ENCODE results near the gene BAK1.
A peak's percentile ranks its signal among the peaks of the same experiment; 100 is the strongest.

The BAK1 gene

GRCh38 chr6:33620158-33620855 lies 40.2 kb upstream of the BAK1 start:
- peaks cover 0 to 2% of the 10 kb centered on the region in 2 donors for H3K36me3 ChIP-seq (ENCODE audit: control insufficient read depth in 2 of 2, insufficient read depth in 2 of 2, low read length in 2 of 2)
- peak overlapping the region; percentile 81 to 84 for H3K4me3 ChIP-seq (ENCODE audit: low read length in 2 of 2)
- peak overlapping the region; percentile 81 to 85 for H3K9ac ChIP-seq (ENCODE audit: low read depth in 1 of 2, low read length in 2 of 2)
- H3K27ac ChIP-seq (ENCODE audit: low read depth in 2 of 2, low read length in 2 of 2) = peak overlapping the region; percentile 97 to 99
- no peaks in the 10 kb centered on the region for H3K9me3 ChIP-seq (ENCODE audit: control insufficient read depth in 2 of 2, low read length in 2 of 2)
- H3K27me3 ChIP-seq (ENCODE audit: control insufficient read depth in 2 of 2, insufficient read depth in 2 of 2, low read length in 2 of 2) = no peaks in the 10 kb centered on the region
- H3K4me1 ChIP-seq (ENCODE audit: control insufficient read depth in 2 of 2, insufficient read depth in 2 of 2, low read length in 2 of 2) = peaks cover 44 to 47% of the 10 kb centered on the region in 2 donors

GRCh38 chr6:33619166-33619840 lies 39.2 kb upstream of the BAK1 start:
- Histone ChIP-seq H3K36me3 (ENCODE audit: control insufficient read depth in 2 of 2, insufficient read depth in 2 of 2, low read length in 2 of 2) (no peaks in the 10 kb centered on the region), H3K27ac (ENCODE audit: low read depth in 2 of 2, low read length in 2 of 2) (peak overlapping the region; percentile 97 to 99), H3K4me3 (ENCODE audit: low read length in 2 of 2) (peak overlapping the region; percentile 81 to 84), H3K27me3 (ENCODE audit: control insufficient read depth in 2 of 2, insufficient read depth in 2 of 2, low read length in 2 of 2) (no peaks in the 10 kb centered on the region), H3K9ac (ENCODE audit: low read depth in 1 of 2, low read length in 2 of 2) (peak overlapping the region in 1 of 2 donors; percentile 85), H3K4me1 (ENCODE audit: control insufficient read depth in 2 of 2, insufficient read depth in 2 of 2, low read length in 2 of 2) (peaks cover 36 to 39% of the 10 kb centered on the region in 2 donors), H3K9me3 (ENCODE audit: control insufficient read depth in 2 of 2, low read length in 2 of 2) (no peaks in the 10 kb centered on the region)

GRCh38 chr6:33616913-33617312 lies 36.8 kb upstream of the BAK1 start:
- no peak overlapping the region for H3K27ac ChIP-seq (ENCODE audit: low read depth in 2 of 2, low read length in 2 of 2)
- no peaks in the 10 kb centered on the region for H3K27me3 ChIP-seq (ENCODE audit: control insufficient read depth in 2 of 2, insufficient read depth in 2 of 2, low read length in 2 of 2)
- H3K4me1 ChIP-seq (ENCODE audit: control insufficient read depth in 2 of 2, insufficient read depth in 2 of 2, low read length in 2 of 2) = peaks cover 17 to 20% of the 10 kb centered on the region in 2 donors
- no peaks in the 10 kb centered on the region for H3K36me3 ChIP-seq (ENCODE audit: control insufficient read depth in 2 of 2, insufficient read depth in 2 of 2, low read length in 2 of 2)
- no peak overlapping the region for H3K4me3 ChIP-seq (ENCODE audit: low read length in 2 of 2)
- no peaks in the 10 kb centered on the region for H3K9me3 ChIP-seq (ENCODE audit: control insufficient read depth in 2 of 2, low read length in 2 of 2)
- no peak overlapping the region for H3K9ac ChIP-seq (ENCODE audit: low read depth in 1 of 2, low read length in 2 of 2)

- peaks cover 16 to 26% of the 10 kb centered on the region in 2 donors for H3K4me1 ChIP-seq (ENCODE audit: control insufficient read depth in 2 of 2, insufficient read depth in 2 of 2, low read length in 2 of 2)
- no peaks in the 10 kb centered on the region for H3K9me3 ChIP-seq (ENCODE audit: control insufficient read depth in 2 of 2, low read length in 2 of 2)
- H3K36me3 ChIP-seq (ENCODE audit: control insufficient read depth in 2 of 2, insufficient read depth in 2 of 2, low read length in 2 of 2) = no peaks in the 10 kb centered on the region
- H3K27ac ChIP-seq (ENCODE audit: low read depth in 2 of 2, low read length in 2 of 2) = no peak overlapping the region
- H3K27me3 ChIP-seq (ENCODE audit: control insufficient read depth in 2 of 2, insufficient read depth in 2 of 2, low read length in 2 of 2) = no peaks in the 10 kb centered on the region
- no peak overlapping the region for H3K4me3 ChIP-seq (ENCODE audit: low read length in 2 of 2)
- no peak overlapping the region for H3K9ac ChIP-seq (ENCODE audit: low read depth in 1 of 2, low read length in 2 of 2)
These were observed 36.0 kb upstream of the BAK1 start for GRCh38 chr6:33616113-33616512.

GRCh38 chr6:33613795-33614168 lies 33.7 kb upstream of the BAK1 start:
- Histone ChIP-seq H3K9me3 (ENCODE audit: control insufficient read depth in 2 of 2, low read length in 2 of 2) (no peaks in the 10 kb centered on the region), H3K4me1 (ENCODE audit: control insufficient read depth in 2 of 2, insufficient read depth in 2 of 2, low read length in 2 of 2) (peaks cover 1 to 17% of the 10 kb centered on the region in 2 donors), H3K27ac (ENCODE audit: low read depth in 2 of 2, low read length in 2 of 2) (peak overlapping the region in 1 of 2 donors; percentile 47)

GRCh38 chr6:33613146-33613794 lies 33.2 kb upstream of the BAK1 start:
- no peaks in the 10 kb centered on the region for H3K9me3 ChIP-seq (ENCODE audit: control insufficient read depth in 2 of 2, low read length in 2 of 2)
- no peaks in the 10 kb centered on the region for H3K27me3 ChIP-seq (ENCODE audit: control insufficient read depth in 2 of 2, insufficient read depth in 2 of 2, low read length in 2 of 2)
- H3K27ac ChIP-seq (ENCODE audit: low read depth in 2 of 2, low read length in 2 of 2) = no peak overlapping the region
- H3K9ac ChIP-seq (ENCODE audit: low read depth in 1 of 2, low read length in 2 of 2) = no peak overlapping the region
- no peak overlapping the region for H3K4me3 ChIP-seq (ENCODE audit: low read length in 2 of 2)
- H3K4me1 ChIP-seq (ENCODE audit: control insufficient read depth in 2 of 2, insufficient read depth in 2 of 2, low read length in 2 of 2) = peaks cover 0 to 16% of the 10 kb centered on the region in 2 donors
- H3K36me3 ChIP-seq (ENCODE audit: control insufficient read depth in 2 of 2, insufficient read depth in 2 of 2, low read length in 2 of 2) = no peaks in the 10 kb centered on the region

More at GRCh38 chr6:33613795-33614168, 33.7 kb upstream of the BAK1 start:
- no peaks in the 10 kb centered on the region for H3K36me3 ChIP-seq (ENCODE audit: control insufficient read depth in 2 of 2, insufficient read depth in 2 of 2, low read length in 2 of 2)
- H3K4me3 ChIP-seq (ENCODE audit: low read length in 2 of 2) = no peak overlapping the region
- H3K27me3 ChIP-seq (ENCODE audit: control insufficient read depth in 2 of 2, insufficient read depth in 2 of 2, low read length in 2 of 2) = no peaks in the 10 kb centered on the region
- H3K9ac ChIP-seq (ENCODE audit: low read depth in 1 of 2, low read length in 2 of 2) = peak overlapping the region; percentile 10 to 41

GRCh38 chr6:33610779-33611732 lies 31.0 kb upstream of the BAK1 start:
- no peaks in the 10 kb centered on the region for H3K27me3 ChIP-seq (ENCODE audit: control insufficient read depth in 2 of 2, insufficient read depth in 2 of 2, low read length in 2 of 2)
- no peak overlapping the region for H3K4me3 ChIP-seq (ENCODE audit: low read length in 2 of 2)
- no peaks in the 10 kb centered on the region for H3K36me3 ChIP-seq (ENCODE audit: control insufficient read depth in 2 of 2, insufficient read depth in 2 of 2, low read length in 2 of 2)
- peak overlapping the region; percentile 32 to 71 for H3K27ac ChIP-seq (ENCODE audit: low read depth in 2 of 2, low read length in 2 of 2)
- H3K9me3 ChIP-seq (ENCODE audit: control insufficient read depth in 2 of 2, low read length in 2 of 2) = no peaks in the 10 kb centered on the region
- H3K4me1 ChIP-seq (ENCODE audit: control insufficient read depth in 2 of 2, insufficient read depth in 2 of 2, low read length in 2 of 2) = peaks cover 2 to 21% of the 10 kb centered on the region in 2 donors
- peak overlapping the region in 1 of 2 donors; percentile 19 for H3K9ac ChIP-seq (ENCODE audit: low read depth in 1 of 2, low read length in 2 of 2)

- Histone ChIP-seq H3K4me3 (ENCODE audit: low read length in 2 of 2) (no peak overlapping the region), H3K36me3 (ENCODE audit: control insufficient read depth in 2 of 2, insufficient read depth in 2 of 2, low read length in 2 of 2) (no peaks in the 10 kb centered on the region), H3K9me3 (ENCODE audit: control insufficient read depth in 2 of 2, low read length in 2 of 2) (no peaks in the 10 kb centered on the region), H3K9ac (ENCODE audit: low read depth in 1 of 2, low read length in 2 of 2) (no peak overlapping the region), H3K27ac (ENCODE audit: low read depth in 2 of 2, low read length in 2 of 2) (peak overlapping the region; percentile 16 to 18), H3K4me1 (ENCODE audit: control insufficient read depth in 2 of 2, insufficient read depth in 2 of 2, low read length in 2 of 2) (peaks cover 2 to 21% of the 10 kb centered on the region in 2 donors), H3K27me3 (ENCODE audit: control insufficient read depth in 2 of 2, insufficient read depth in 2 of 2, low read length in 2 of 2) (no peaks in the 10 kb centered on the region)
These were observed 30.0 kb upstream of the BAK1 start for GRCh38 chr6:33610067-33610466.

- Histone ChIP-seq H3K36me3 (ENCODE audit: control insufficient read depth in 2 of 2, insufficient read depth in 2 of 2, low read length in 2 of 2) (no peaks in the 10 kb centered on the region), H3K4me1 (ENCODE audit: control insufficient read depth in 2 of 2, insufficient read depth in 2 of 2, low read length in 2 of 2) (peaks cover 2 to 21% of the 10 kb centered on the region in 2 donors)
These were observed 29.5 kb upstream of the BAK1 start for GRCh38 chr6:33609528-33609927.

More at GRCh38 chr6:33609528-33609927, 29.5 kb upstream of the BAK1 start:
- peak overlapping the region; percentile 16 to 18 for H3K27ac ChIP-seq (ENCODE audit: low read depth in 2 of 2, low read length in 2 of 2)
- H3K27me3 ChIP-seq (ENCODE audit: control insufficient read depth in 2 of 2, insufficient read depth in 2 of 2, low read length in 2 of 2) = no peaks in the 10 kb centered on the region
- no peak overlapping the region for H3K4me3 ChIP-seq (ENCODE audit: low read length in 2 of 2)
- no peaks in the 10 kb centered on the region for H3K9me3 ChIP-seq (ENCODE audit: control insufficient read depth in 2 of 2, low read length in 2 of 2)
- H3K9ac ChIP-seq (ENCODE audit: low read depth in 1 of 2, low read length in 2 of 2) = no peak overlapping the region
